ENCODE measurements around the gene FAF1.
"Not testable (repeated sequence)": the region's sequence is repeated elsewhere in the genome, so short reads cannot be mapped to it uniquely, and the experiment has no call there.

FAF1 gene

GRCh38 chr1:50901872-50902271 lies 58.2 kb downstream of the FAF1 start:
- DNase-seq, result no peak

GRCh38 chr1:50898773-50899172 lies 61.3 kb downstream of the FAF1 start:
- DNase-seq, result no peak

- no peak for DNase-seq
Observed at GRCh38 chr1:50894340-50894739, 65.7 kb downstream of the FAF1 start.

GRCh38 chr1:50893466-50893865 lies 66.6 kb downstream of the FAF1 start:
- no peak for DNase-seq

GRCh38 chr1:50887555-50887954 lies 72.5 kb downstream of the FAF1 start:
- DNase-seq, result not testable (repeated sequence)

- no peak for DNase-seq
Observed at GRCh38 chr1:50880373-50880772, 79.7 kb downstream of the FAF1 start.

GRCh38 chr1:50879137-50879536 lies 80.9 kb downstream of the FAF1 start:
- no peak for DNase-seq

GRCh38 chr1:50878434-50878833 lies 81.6 kb downstream of the FAF1 start:
- DNase-seq, result no peak

GRCh38 chr1:50877641-50878040 lies 82.4 kb downstream of the FAF1 start:
- DNase-seq, result no peak

GRCh38 chr1:50873458-50874187 lies 86.4 kb downstream of the FAF1 start:
- DNase-seq, result peak; percentile 72

- DNase-seq, result not testable (repeated sequence)
Observed at GRCh38 chr1:50864845-50865244, 95.2 kb downstream of the FAF1 start.

GRCh38 chr1:50861772-50862171 lies 98.3 kb downstream of the FAF1 start:
- DNase-seq, result no peak

GRCh38 chr1:50860702-50861101 lies 99.4 kb downstream of the FAF1 start:
- DNase-seq, result no peak

GRCh38 chr1:50860256-50860655 lies 99.8 kb downstream of the FAF1 start:
- no peak for DNase-seq

GRCh38 chr1:50859657-50860056 lies 100.4 kb downstream of the FAF1 start:
- no peak for DNase-seq

GRCh38 chr1:50858761-50859160 lies 101.3 kb downstream of the FAF1 start:
- no peak for DNase-seq

- no peak for DNase-seq
Observed at GRCh38 chr1:50857702-50858101, 102.4 kb downstream of the FAF1 start.

- DNase-seq, result no peak
Observed at GRCh38 chr1:50853325-50853724, 106.7 kb downstream of the FAF1 start.

- DNase-seq, result no peak
Observed at GRCh38 chr1:50852889-50853288, 107.2 kb downstream of the FAF1 start.

GRCh38 chr1:50851466-50851865 lies 108.6 kb downstream of the FAF1 start:
- no peak for DNase-seq

GRCh38 chr1:50851034-50851433 lies 109.0 kb downstream of the FAF1 start:
- no peak for DNase-seq

- DNase-seq, result no peak
Observed at GRCh38 chr1:50847303-50847702, 112.8 kb downstream of the FAF1 start.

- no peak for DNase-seq
Observed at GRCh38 chr1:50846224-50846839, 113.7 kb downstream of the FAF1 start.

- DNase-seq, result no peak
Observed at GRCh38 chr1:50841791-50842387, 118.2 kb downstream of the FAF1 start.
